ENCODE data around the gene HOOK2. TPM values are rescaled to one million over a fixed set of nuclear protein-coding genes. Genes with fewer than 3 reads are reported as not detected.
A peak's percentile ranks its signal among the peaks of the same experiment; 100 is the strongest.

HOOK2 gene
- total RNA-seq, 1 experiment from 2014 or later: 96.3 TPM

DNA sequence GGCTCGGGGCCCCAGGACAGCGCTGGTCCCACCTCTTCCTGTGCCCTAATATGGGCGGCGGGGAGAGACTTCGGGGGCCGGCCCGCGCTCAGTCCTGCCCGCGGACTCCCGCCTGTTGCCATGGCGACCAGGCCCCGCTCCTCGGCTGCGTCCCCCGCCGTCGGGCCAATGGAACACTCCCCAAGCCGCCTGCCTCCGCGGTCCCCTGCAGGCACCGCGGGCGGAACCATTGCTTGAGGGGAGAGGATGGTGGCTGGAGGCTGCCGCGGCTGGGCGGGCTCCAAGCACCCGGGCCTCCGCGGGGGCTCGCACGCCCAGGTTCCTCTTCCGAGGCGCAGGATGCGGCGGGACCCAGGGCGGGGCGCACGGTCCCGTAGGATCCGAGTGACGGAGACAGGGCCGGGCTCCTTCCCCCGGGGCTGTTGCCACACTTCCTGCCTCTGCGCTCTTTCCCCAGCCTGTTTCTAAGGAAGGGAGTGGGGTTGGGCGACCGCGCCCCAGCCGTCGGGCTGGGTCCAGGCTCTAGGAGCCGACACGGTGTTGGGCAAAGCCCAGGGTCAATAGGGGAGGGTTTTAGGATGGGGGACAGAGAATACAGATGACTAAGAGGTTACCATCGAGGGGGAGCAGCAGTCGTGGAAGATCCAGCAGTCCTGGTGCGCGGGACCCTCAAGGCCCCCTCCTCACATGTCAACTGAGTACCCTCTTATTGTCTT lies 14.7 kb upstream of the HOOK2 start:
- no peak for TF ChIP-seq RAD21 (IDR thresholded peaks at IDR 0.05; ENCODE audit: low read depth)
- no peak for TF ChIP-seq ZNF274 (IDR thresholded peaks at IDR 0.05; ENCODE audit: low read depth, low read length)
- TF ChIP-seq FOSL1 (IDR thresholded peaks at IDR 0.05; ENCODE audit: low read depth): no peak
- TF ChIP-seq ELF1 (IDR thresholded peaks at IDR 0.05; ENCODE audit: borderline replicate concordance, low read depth): no peak
- TF ChIP-seq, protein P1, sequence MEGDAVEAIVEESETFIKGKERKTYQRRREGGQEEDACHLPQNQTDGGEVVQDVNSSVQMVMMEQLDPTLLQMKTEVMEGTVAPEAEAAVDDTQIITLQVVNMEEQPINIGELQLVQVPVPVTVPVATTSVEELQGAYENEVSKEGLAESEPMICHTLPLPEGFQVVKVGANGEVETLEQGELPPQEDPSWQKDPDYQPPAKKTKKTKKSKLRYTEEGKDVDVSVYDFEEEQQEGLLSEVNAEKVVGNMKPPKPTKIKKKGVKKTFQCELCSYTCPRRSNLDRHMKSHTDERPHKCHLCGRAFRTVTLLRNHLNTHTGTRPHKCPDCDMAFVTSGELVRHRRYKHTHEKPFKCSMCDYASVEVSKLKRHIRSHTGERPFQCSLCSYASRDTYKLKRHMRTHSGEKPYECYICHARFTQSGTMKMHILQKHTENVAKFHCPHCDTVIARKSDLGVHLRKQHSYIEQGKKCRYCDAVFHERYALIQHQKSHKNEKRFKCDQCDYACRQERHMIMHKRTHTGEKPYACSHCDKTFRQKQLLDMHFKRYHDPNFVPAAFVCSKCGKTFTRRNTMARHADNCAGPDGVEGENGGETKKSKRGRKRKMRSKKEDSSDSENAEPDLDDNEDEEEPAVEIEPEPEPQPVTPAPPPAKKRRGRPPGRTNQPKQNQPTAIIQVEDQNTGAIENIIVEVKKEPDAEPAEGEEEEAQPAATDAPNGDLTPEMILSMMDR (IDR thresholded peaks at IDR 0.05 in 2 of 3, conservative IDR thresholded peaks at IDR 0.05 in 1 of 3; ENCODE audit: borderline replicate concordance in 1 of 3, insufficient read depth in 1 of 3, low read depth in 2 of 3, low read length in 2 of 3): no peak
- peak; percentile 53 for TF ChIP-seq POLR2AphosphoS5 (IDR thresholded peaks at IDR 0.05; ENCODE audit: low read depth, low read length)
- TF ChIP-seq, protein P2, sequence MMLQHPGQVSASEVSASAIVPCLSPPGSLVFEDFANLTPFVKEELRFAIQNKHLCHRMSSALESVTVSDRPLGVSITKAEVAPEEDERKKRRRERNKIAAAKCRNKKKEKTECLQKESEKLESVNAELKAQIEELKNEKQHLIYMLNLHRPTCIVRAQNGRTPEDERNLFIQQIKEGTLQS (IDR thresholded peaks at IDR 0.05): no peak
- TF ChIP-seq POLR2A (IDR thresholded peaks at IDR 0.05; ENCODE audit: borderline replicate concordance, extremely low read depth, insufficient read depth, insufficient read length): no peak
- TF ChIP-seq TCF7L2 (IDR thresholded peaks at IDR 0.05; ENCODE audit: borderline replicate concordance, extremely low read depth, insufficient read depth, insufficient read length): peak; percentile 73
- no peak for TF ChIP-seq SP1 (IDR thresholded peaks at IDR 0.05; ENCODE audit: low read depth)
- no peak for TF ChIP-seq REST (IDR thresholded peaks at IDR 0.05; ENCODE audit: low read depth)
- no peak for TF ChIP-seq CEBPB (IDR thresholded peaks at IDR 0.05; ENCODE audit: low read depth)
- TF ChIP-seq, protein P3, sequence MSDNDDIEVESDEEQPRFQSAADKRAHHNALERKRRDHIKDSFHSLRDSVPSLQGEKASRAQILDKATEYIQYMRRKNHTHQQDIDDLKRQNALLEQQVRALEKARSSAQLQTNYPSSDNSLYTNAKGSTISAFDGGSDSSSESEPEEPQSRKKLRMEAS (IDR thresholded peaks at IDR 0.05): no peak
- no peak for TF ChIP-seq SIN3A (IDR thresholded peaks at IDR 0.05; ENCODE audit: low read depth)
- TF ChIP-seq SRF (IDR thresholded peaks at IDR 0.05; ENCODE audit: low read depth): no peak
- TF ChIP-seq EGR1 (IDR thresholded peaks at IDR 0.05; ENCODE audit: low read depth): no peak
- RAD21 ChIA-PET (ENCODE audit: low non-redundant PET in 1 of 2, low total read pairs in 2 of 2, uncharacterized antibody in 2 of 2, unreplicated experiment in 2 of 2): no interaction called here

More for the DNA sequence above, 14.7 kb upstream of the HOOK2 start:
- peaks cover 64 to 92% of the 10 kb centered on the region in 2 experiments for H3K4me1 ChIP-seq (ENCODE audit: control insufficient read depth in 1 of 2, insufficient read depth in 2 of 2, low read length in 2 of 2)
- H3K4me3 ChIP-seq (replicated peaks in 1 of 2; ENCODE audit: low read depth in 1 of 2, low read length in 2 of 2): peak overlapping the region; percentile 77 to 84
- no peaks in the 10 kb centered on the region for H3K9me2 ChIP-seq (ENCODE audit: insufficient read depth)
- peaks cover 19% of the 10 kb centered on the region for H3K79me2 ChIP-seq (ENCODE audit: insufficient read depth, low read length)
- CTCF ChIA-PET: interaction anchor here (7.4 kb wide), 1 partner anchor 14 kb away, joined by 88 read pairs; the partner anchor contains the start of gene HOOK2
- BruUV-seq (replicated peaks): no TSS peak
- H3K9ac ChIP-seq (ENCODE audit: low read length): peak overlapping the region; percentile 93
- no peaks in the 10 kb centered on the region for H3K27me3 ChIP-seq (ENCODE audit: insufficient read depth, low read length)
- intact Hi-C loops (cut with micrococcal nuclease): no loop called here
- DNase-seq (ENCODE audit: low read depth, low spot score) (peak; percentile 89), ATAC-seq (peak; percentile 52)
- no peaks in the 10 kb centered on the region for H4K20me1 ChIP-seq (ENCODE audit: insufficient read depth)
- H3K9me3 ChIP-seq (ENCODE audit: control insufficient read depth in 1 of 2, insufficient read depth in 1 of 2, low read depth in 1 of 2, low read length in 2 of 2): no peaks in the 10 kb centered on the region
- POLR2A ChIA-PET: interaction anchor here (3.4 to 6.7 kb wide), 2 partner anchors 14 to 68 kb away, joined by 32 to 172 read pairs; partner anchors contain the start of genes HOOK2 and TNPO2
- no peak overlapping the region for H2AFZ ChIP-seq (ENCODE audit: low read depth, low read length, poor library complexity, severe bottlenecking)
- peak overlapping the region; percentile 99 for H3K4me2 ChIP-seq (ENCODE audit: low read length)
- peak overlapping the region; percentile 96 for H3K27ac ChIP-seq (ENCODE audit: low read depth, low read length)
- H3K36me3 ChIP-seq (ENCODE audit: control insufficient read depth in 1 of 2, insufficient read depth in 2 of 2, low read length in 2 of 2): no peaks in the 10 kb centered on the region

Measured in HCT116 (cell line).